Large intestine (tissue), 12 donors: Measurements from ENCODE around the gene CKS2. TPM values are rescaled to one million over a fixed set of nuclear protein-coding genes. Genes with fewer than 3 reads are reported as not detected.
"Not testable (repeated sequence)": the region's sequence is repeated elsewhere in the genome, so short reads cannot be mapped to it uniquely, and the experiment has no call there.

ENCODE experiments used
- DNase-seq, 2 donors: peaks; one replicate each; pipeline versions ENCODE4 v3.0.0 to v3.0.0-alpha.2; 2013
- H3K27ac ChIP-seq: one replicate; pipeline ENCODE4 v1.5.1; 2013; ENCODE audit warnings: low read length
- H3K27me3 ChIP-seq: 2 replicates; pipeline ENCODE4 v1.6.1; 2013; ENCODE audit warnings: low read length; ENCODE audit not compliant: control insufficient read depth, insufficient read depth
- H3K36me3 ChIP-seq: 2 replicates; pipeline ENCODE4 v1.6.1; 2013; ENCODE audit warnings: low read length; ENCODE audit not compliant: control insufficient read depth, insufficient read depth
- H3K4me1 ChIP-seq: one replicate; pipeline ENCODE4 v1.6.1; 2013; ENCODE audit warnings: low read length; ENCODE audit not compliant: control insufficient read depth, insufficient read depth
- H3K4me3 ChIP-seq: one replicate; pipeline ENCODE4 v1.5.1; 2013; ENCODE audit warnings: low read length
- H3K9me3 ChIP-seq: one replicate; pipeline ENCODE4 v1.6.1; 2013; ENCODE audit warnings: mild to moderate bottlenecking, low read depth, low read length, moderate library complexity; ENCODE audit not compliant: control insufficient read depth
- WGBS: methylation state at CpG from one replicate; pipeline ENCODE4 v1.1.5; 2013; ENCODE audit warnings: low lambda C conversion rate; ENCODE audit not compliant: insufficient coverage; 5-methylcytosine and 5-hydroxymethylcytosine counted together
- long read RNA-seq, 11 donors: transcript quantifications; one replicate each; lab custom pipeline, GENCODE V29; 2026
- polyA plus RNA-seq: library from polyadenylated mRNA; unstranded; fragments of 120-200 nt; gene quantifications from one replicate; pipeline ENCODE4 v1.2.1, GENCODE V29; 2013

The CKS2 gene
- polyA plus RNA-seq, result 95.6 TPM
- long read RNA-seq, donor 1, transcript CKS2-201 (3 exons, 613 nt), result major isoform, 42 of 42 reads
- long read RNA-seq, donor 1, partial matches to known transcripts, result 0 of 42 reads
- long read RNA-seq, donor 1, other reads (novel, unspliced or antisense), result 0 of 42 reads
- long read RNA-seq, donor 2, transcript CKS2-201 (3 exons, 613 nt), result major isoform, 65 of 65 reads
- long read RNA-seq, donor 2, partial matches to known transcripts, result 0 of 65 reads
- long read RNA-seq, donor 2, other reads (novel, unspliced or antisense), result 0 of 65 reads
- long read RNA-seq, donor 3, result 0 reads
- long read RNA-seq, donor 4, transcript CKS2-201 (3 exons, 613 nt), result major isoform, 7 of 7 reads
- long read RNA-seq, donor 4, partial matches to known transcripts, result 0 of 7 reads
- long read RNA-seq, donor 4, other reads (novel, unspliced or antisense), result 0 of 7 reads
- long read RNA-seq, donor 5, transcript CKS2-201 (3 exons, 613 nt), result major isoform, 30 of 30 reads
- long read RNA-seq, donor 5, partial matches to known transcripts, result 0 of 30 reads
- long read RNA-seq, donor 5, other reads (novel, unspliced or antisense), result 0 of 30 reads
- long read RNA-seq, donor 6, transcript CKS2-201 (3 exons, 613 nt), result major isoform, 56 of 56 reads
- long read RNA-seq, donor 6, partial matches to known transcripts, result 0 of 56 reads
- long read RNA-seq, donor 6, other reads (novel, unspliced or antisense), result 0 of 56 reads
- long read RNA-seq, donor 7, transcript CKS2-201 (3 exons, 613 nt), result major isoform, 38 of 38 reads
- long read RNA-seq, donor 7, partial matches to known transcripts, result 0 of 38 reads
- long read RNA-seq, donor 7, other reads (novel, unspliced or antisense), result 0 of 38 reads
- long read RNA-seq, donor 8, transcript CKS2-201 (3 exons, 613 nt), result major isoform, 78 of 87 reads
- long read RNA-seq, donor 8, partial matches to known transcripts, result 9 of 87 reads
- long read RNA-seq, donor 8, other reads (novel, unspliced or antisense), result 0 of 87 reads
- long read RNA-seq, donor 9, transcript CKS2-201 (3 exons, 613 nt), result major isoform, 78 of 83 reads
- long read RNA-seq, donor 9, partial matches to known transcripts, result 5 of 83 reads
- long read RNA-seq, donor 9, other reads (novel, unspliced or antisense), result 0 of 83 reads
- long read RNA-seq, donor 10, transcript CKS2-201 (3 exons, 613 nt), result major isoform, 75 of 75 reads
- long read RNA-seq, donor 10, partial matches to known transcripts, result 0 of 75 reads
- long read RNA-seq, donor 10, other reads (novel, unspliced or antisense), result 0 of 75 reads
- long read RNA-seq, donor 11, transcript CKS2-201 (3 exons, 613 nt), result major isoform, 51 of 51 reads
- long read RNA-seq, donor 11, partial matches to known transcripts, result 0 of 51 reads
- long read RNA-seq, donor 11, other reads (novel, unspliced or antisense), result 0 of 51 reads

- WGBS, result no CpG with 5 or more reads among the region's 86 CpGs
- Histone ChIP-seq H3K9me3 (no peaks in the 10 kb centered on the region), H3K27me3 (no peaks in the 10 kb centered on the region)
Observed at GRCh38 chr9:89310475-89311345, at the start of gene CKS2. CKS2 (plus strand) TSS chr9:89311195; CDS start chr9:89311293, 98 bp downstream.

GRCh38 chr9:89273528-89274279, 37.3 kb upstream of the CKS2 start:
- no peak for DNase-seq
- Histone ChIP-seq H3K4me3 (no peak overlapping the region), H3K36me3 (no peaks in the 10 kb centered on the region), H3K4me1 (no peaks in the 10 kb centered on the region), H3K9me3 (peaks cover 15% of the 10 kb centered on the region), H3K27me3 (no peaks in the 10 kb centered on the region), H3K27ac (no peak overlapping the region)
- WGBS, result 98% methylated on average over 3 of the region's 3 CpGs

More at GRCh38 chr9:89310475-89311345, at the start of gene CKS2:
- no peaks in the 10 kb centered on the region for H3K36me3 ChIP-seq
- peak within 1 kb of the TSS; percentile 83 for H3K4me3 ChIP-seq
- peak within 1 kb of the TSS; percentile 99 for H3K27ac ChIP-seq
- DNase-seq, result peak; percentile 100
- peaks cover 8% of the 10 kb centered on the region for H3K4me1 ChIP-seq

- Histone ChIP-seq H3K36me3 (no peaks in the 10 kb centered on the region), H3K4me3 (no peak overlapping the region), H3K27me3 (no peaks in the 10 kb centered on the region), H3K27ac (no peak overlapping the region), H3K9me3 (peaks cover 18% of the 10 kb centered on the region), H3K4me1 (no peaks in the 10 kb centered on the region)
- WGBS, result 100% methylated on average over 1 of the region's 5 CpGs
- DNase-seq, result no peak
Observed at GRCh38 chr9:89274838-89275237, 36.2 kb upstream of the CKS2 start.

- H3K9me3 ChIP-seq, result peaks cover 18% of the 10 kb centered on the region
- not testable (repeated sequence) for H3K4me3 ChIP-seq, H3K36me3 ChIP-seq, H3K4me1 ChIP-seq, H3K27me3 ChIP-seq, H3K27ac ChIP-seq, DNase-seq
- WGBS, result no CpG with 5 or more reads among the region's 2 CpGs
Observed at GRCh38 chr9:89276040-89276439, 35.0 kb upstream of the CKS2 start.

- Histone ChIP-seq H3K27ac (no peak overlapping the region), H3K9me3 (peaks cover 18% of the 10 kb centered on the region), H3K4me1 (no peaks in the 10 kb centered on the region), H3K36me3 (no peaks in the 10 kb centered on the region), H3K27me3 (no peaks in the 10 kb centered on the region), H3K4me3 (no peak overlapping the region)
- DNase-seq, result no peak
- no CpG with 5 or more reads among the region's 2 CpGs for WGBS
Observed at GRCh38 chr9:89277043-89277442, 34.0 kb upstream of the CKS2 start.

- Histone ChIP-seq H3K4me1 (no peaks in the 10 kb centered on the region), H3K36me3 (no peaks in the 10 kb centered on the region), H3K27ac (no peak overlapping the region), H3K4me3 (no peak overlapping the region), H3K9me3 (peaks cover 15% of the 10 kb centered on the region), H3K27me3 (no peaks in the 10 kb centered on the region)
- peak; percentile 15 to 48 for DNase-seq
Observed at GRCh38 chr9:89277454-89277853, 33.5 kb upstream of the CKS2 start.

- Histone ChIP-seq H3K4me3 (no peak overlapping the region), H3K4me1 (no peaks in the 10 kb centered on the region), H3K36me3 (no peaks in the 10 kb centered on the region), H3K27me3 (no peaks in the 10 kb centered on the region), H3K27ac (no peak overlapping the region), H3K9me3 (peaks cover 11% of the 10 kb centered on the region)
- no peak for DNase-seq
- no CpG with 5 or more reads among the region's 2 CpGs for WGBS
Observed at GRCh38 chr9:89278551-89278950, 32.4 kb upstream of the CKS2 start.

GRCh38 chr9:89278997-89279739, 31.8 kb upstream of the CKS2 start:
- Histone ChIP-seq H3K4me3 (no peak overlapping the region), H3K27ac (no peak overlapping the region), H3K27me3 (no peaks in the 10 kb centered on the region), H3K4me1 (no peaks in the 10 kb centered on the region), H3K36me3 (no peaks in the 10 kb centered on the region), H3K9me3 (peaks cover 6% of the 10 kb centered on the region)
- WGBS, result 11% methylated on average over 1 of the region's 5 CpGs
- peak; percentile 32 to 35 for DNase-seq
